Ishikawa (cell line): Measurements from ENCODE around the gene METRNL.

Source experiments
- CEBPB ChIP-seq: IDR thresholded peaks from 2 replicates; pipeline ENCODE4 v1.6.1; 2012
- CREB1 ChIP-seq: IDR thresholded peaks from 2 replicates; pipeline ENCODE4 v1.6.1; 2012; ENCODE audit warnings: low read depth
- EGR1 ChIP-seq: IDR thresholded peaks from 2 replicates; pipeline ENCODE4 v1.6.1; 2012
- EP300 ChIP-seq: IDR thresholded peaks from 2 replicates; pipeline ENCODE4 v1.6.1; 2012; ENCODE audit warnings: borderline replicate concordance
- FOXM1 ChIP-seq: IDR thresholded peaks from 2 replicates; pipeline ENCODE4 v1.6.1; 2012; ENCODE audit warnings: low read depth, borderline replicate concordance
- MAX ChIP-seq: IDR thresholded peaks from 2 replicates; pipeline ENCODE4 v1.6.1; 2012
- NFIC ChIP-seq: IDR thresholded peaks from 2 replicates; pipeline ENCODE4 v1.6.1; 2012
- RAD21 ChIP-seq: IDR thresholded peaks from 2 replicates; pipeline ENCODE4 v1.6.1; 2012; ENCODE audit warnings: low read depth
- REST ChIP-seq: IDR thresholded peaks from 2 replicates; pipeline ENCODE4 v1.6.1; 2012; ENCODE audit warnings: low read depth, mild to moderate bottlenecking
- TAF1 ChIP-seq: IDR thresholded peaks from 2 replicates; pipeline ENCODE4 v1.6.1; 2012; ENCODE audit warnings: low read depth, mild to moderate bottlenecking
- TCF12 ChIP-seq: IDR thresholded peaks from 2 replicates; pipeline ENCODE4 v1.6.1; 2012; ENCODE audit warnings: low read depth
- TEAD4 ChIP-seq: IDR thresholded peaks from 2 replicates; pipeline ENCODE4 v1.6.1; 2012
- USF1 ChIP-seq: IDR thresholded peaks from 2 replicates; pipeline ENCODE4 v1.6.1; 2012
- YY1 ChIP-seq: IDR thresholded peaks from 2 replicates; pipeline ENCODE4 v1.6.1; 2012; ENCODE audit warnings: low read depth
- ZBTB7A ChIP-seq: IDR thresholded peaks from 2 replicates; pipeline ENCODE4 v1.6.1; 2012; ENCODE audit warnings: low read depth

The METRNL gene

GRCh38 chr17:83113792-83114191 lies 34.4 kb downstream of the METRNL start:
- no peak for TF ChIP-seq ZBTB7A
- no peak for TF ChIP-seq TAF1
- TF ChIP-seq TCF12: no peak
- no peak for TF ChIP-seq TEAD4
- TF ChIP-seq YY1: no peak
- TF ChIP-seq EGR1: no peak
- TF ChIP-seq MAX: no peak
- no peak for TF ChIP-seq EP300
- no peak for TF ChIP-seq CREB1
- TF ChIP-seq REST: no peak
- no peak for TF ChIP-seq NFIC
- no peak for TF ChIP-seq CEBPB
- no peak for TF ChIP-seq USF1

GRCh38 chr17:83114706-83115105 lies 35.3 kb downstream of the METRNL start:
- TF ChIP-seq FOXM1 (no peak), TCF12 (no peak), TAF1 (no peak), EP300 (no peak), RAD21 (no peak), CEBPB (no peak), EGR1 (no peak), USF1 (no peak), YY1 (no peak), MAX (no peak), CREB1 (no peak), NFIC (no peak)

GRCh38 chr17:83115202-83115651 lies 35.8 kb downstream of the METRNL start:
- TF ChIP-seq MAX (no peak), CREB1 (no peak), EGR1 (no peak), REST (no peak), TEAD4 (no peak), NFIC (no peak), YY1 (no peak), CEBPB (no peak), ZBTB7A (no peak), RAD21 (no peak), TAF1 (no peak), FOXM1 (no peak), TCF12 (no peak), USF1 (no peak), EP300 (no peak)

GRCh38 chr17:83115832-83116231 lies 36.4 kb downstream of the METRNL start:
- no peak for TF ChIP-seq RAD21
- TF ChIP-seq FOXM1: no peak
- TF ChIP-seq ZBTB7A: no peak
- TF ChIP-seq USF1: no peak
- no peak for TF ChIP-seq MAX
- no peak for TF ChIP-seq EGR1

DNA sequence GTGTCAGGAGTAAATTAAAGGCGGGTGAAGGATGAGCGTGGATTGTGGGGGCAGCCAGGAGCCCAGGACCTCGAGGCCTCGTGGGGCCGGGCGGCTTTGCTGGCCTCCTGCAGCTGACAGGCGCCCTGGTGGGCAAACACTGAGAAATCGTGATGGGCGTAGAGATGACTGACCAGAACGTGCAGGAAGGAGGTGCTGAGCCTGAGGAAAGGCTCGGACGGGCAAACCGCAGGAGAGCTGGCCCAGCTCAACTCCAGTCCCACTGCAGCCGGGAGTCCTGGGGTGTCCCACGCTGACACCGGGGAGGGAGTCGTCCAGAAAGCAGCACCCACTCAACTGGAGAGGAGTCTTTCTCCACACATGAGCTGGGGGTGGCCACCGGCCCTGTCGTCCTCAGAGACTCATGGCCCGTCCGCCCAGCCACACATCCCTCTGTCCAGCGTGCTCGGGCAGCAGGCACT lies 36.9 kb downstream of the METRNL start:
- TF ChIP-seq EGR1: no peak
- no peak for TF ChIP-seq REST
- no peak for TF ChIP-seq USF1
- no peak for TF ChIP-seq RAD21
- no peak for TF ChIP-seq TEAD4
- TF ChIP-seq TCF12: no peak
- no peak for TF ChIP-seq TAF1
- no peak for TF ChIP-seq FOXM1
- TF ChIP-seq CREB1: no peak
- no peak for TF ChIP-seq YY1
- TF ChIP-seq ZBTB7A: no peak
